Measurements from ENCODE around the gene REEP1.

Gene REEP1

GRCh38 chr2:86344404-86344803, 7.0 kb upstream of the REEP1 start:
- DNase-seq = no peak

DNA sequence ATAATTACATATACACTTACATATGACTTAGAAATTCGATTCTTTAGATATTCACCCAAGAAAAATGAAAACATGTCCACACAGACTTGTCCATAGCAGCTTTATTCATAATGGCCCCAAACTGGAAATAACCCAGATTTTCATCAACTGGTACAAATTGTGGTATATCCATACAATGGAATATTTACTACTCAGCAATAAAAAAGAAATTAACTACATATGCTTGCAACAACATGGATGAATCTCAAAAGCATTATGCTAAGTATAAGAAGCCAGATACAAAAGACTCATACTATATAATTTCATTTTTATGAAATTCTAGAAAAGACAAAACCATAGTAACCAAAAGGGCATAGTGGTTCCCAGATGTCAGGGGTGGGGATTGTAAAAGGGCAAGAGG, 5.1 kb upstream of the REEP1 start:
- DNase-seq = no peak

DNA sequence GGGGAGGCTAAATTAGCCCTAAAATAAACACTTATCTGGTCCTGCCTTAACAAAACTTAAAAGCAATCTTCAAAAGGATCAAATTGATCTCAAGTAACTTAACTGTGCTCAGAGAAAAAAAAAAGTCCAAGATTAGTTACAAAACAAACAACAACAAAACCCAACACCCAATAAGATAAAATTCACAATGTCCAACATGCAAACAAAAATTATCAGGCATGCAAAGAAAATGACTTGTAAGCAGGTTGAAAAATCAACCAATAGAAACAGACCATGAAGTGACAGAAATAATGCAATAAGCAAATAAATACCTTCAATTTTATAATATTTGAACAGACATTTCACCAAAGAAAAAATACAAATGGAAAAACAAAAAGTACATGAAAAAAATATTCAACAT, 4.0 kb upstream of the REEP1 start:
- no peak for DNase-seq

DNA sequence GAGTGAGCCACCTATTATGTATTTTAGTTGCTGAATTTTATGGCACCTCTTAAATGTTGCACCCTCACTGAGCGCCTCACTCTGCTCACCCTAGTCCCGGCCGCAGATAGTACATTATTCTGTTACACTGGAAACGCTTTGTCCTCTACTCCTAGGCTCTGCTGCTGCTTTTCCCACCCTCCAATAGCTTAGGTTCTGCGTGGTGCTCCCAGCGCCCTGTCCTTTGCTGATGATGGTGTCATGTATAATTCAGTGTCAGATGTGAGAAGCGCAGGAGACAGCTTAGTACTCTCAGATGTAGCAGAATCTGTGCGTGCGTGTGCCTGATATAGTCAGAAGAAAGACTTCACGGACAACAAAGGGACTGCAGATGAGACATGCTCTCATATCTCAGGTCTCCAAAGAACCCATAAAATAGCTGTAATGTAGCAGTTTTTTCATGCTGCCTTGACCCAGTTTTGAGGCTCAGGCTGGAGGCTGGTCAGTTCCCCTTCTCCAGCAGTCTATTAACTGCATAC, 1.4 kb upstream of the REEP1 start:
- DNase-seq = no peak

DNA sequence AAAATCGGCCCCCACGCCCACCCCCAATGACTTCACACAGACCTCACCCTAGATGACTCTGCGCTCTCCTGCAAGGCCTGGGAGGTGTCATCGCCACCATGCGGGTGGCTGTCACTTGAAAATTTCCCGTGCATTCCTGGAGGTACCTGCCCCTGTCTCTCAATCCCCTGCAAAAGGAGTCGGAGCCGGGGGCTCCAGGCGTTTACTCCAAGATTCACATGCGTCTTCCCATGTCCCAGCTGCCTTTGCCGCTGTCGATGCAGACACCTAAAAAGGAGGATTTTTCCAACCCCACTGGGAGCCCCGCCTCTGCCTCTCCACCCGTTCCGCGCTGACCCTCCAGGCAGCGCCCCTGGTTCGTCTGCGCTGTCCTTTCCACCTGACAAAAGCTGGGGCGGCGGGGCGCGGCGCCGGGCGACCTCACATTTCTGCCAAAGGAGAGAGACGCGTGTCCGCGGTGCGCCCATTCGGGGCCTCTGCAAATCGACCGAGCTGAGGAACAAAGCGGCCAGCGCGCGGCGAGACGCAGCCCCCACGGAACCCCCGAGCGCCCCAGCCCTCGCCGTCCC, 667 bp downstream of the REEP1 start:
- no peak for DNase-seq

- DNase-seq = no peak
Measured at GRCh38 chr2:86335865-86336674, 1.4 kb downstream of the REEP1 start.

DNA sequence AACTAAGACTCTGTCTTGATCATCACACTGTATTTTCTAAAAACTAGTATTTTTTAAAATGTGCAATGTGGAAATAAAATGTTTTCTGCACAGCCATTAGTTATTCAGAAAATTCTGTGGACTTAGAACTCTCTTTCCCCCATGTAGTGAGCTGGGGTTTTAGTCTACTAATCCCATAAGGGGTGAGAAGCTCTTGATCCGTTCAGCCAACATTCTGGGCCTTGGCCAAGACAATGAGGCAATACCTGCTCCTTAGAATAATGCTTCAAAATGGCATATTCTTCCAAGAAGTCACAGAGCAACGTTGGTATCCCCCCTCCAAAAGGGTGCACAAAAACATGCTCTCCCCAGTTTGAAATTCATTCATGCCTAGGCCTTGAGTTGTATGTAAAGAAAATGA, 4.0 kb downstream of the REEP1 start:
- no peak for DNase-seq

GRCh38 chr2:86332654-86333053, 4.8 kb downstream of the REEP1 start:
- no peak for DNase-seq

- DNase-seq = no peak
Measured at GRCh38 chr2:86331384-86331783, 6.0 kb downstream of the REEP1 start.

- DNase-seq = no peak
Measured at GRCh38 chr2:86330001-86330400, 7.4 kb downstream of the REEP1 start.

GRCh38 chr2:86323273-86324021, 14.0 kb downstream of the REEP1 start:
- DNase-seq = no peak

DNA sequence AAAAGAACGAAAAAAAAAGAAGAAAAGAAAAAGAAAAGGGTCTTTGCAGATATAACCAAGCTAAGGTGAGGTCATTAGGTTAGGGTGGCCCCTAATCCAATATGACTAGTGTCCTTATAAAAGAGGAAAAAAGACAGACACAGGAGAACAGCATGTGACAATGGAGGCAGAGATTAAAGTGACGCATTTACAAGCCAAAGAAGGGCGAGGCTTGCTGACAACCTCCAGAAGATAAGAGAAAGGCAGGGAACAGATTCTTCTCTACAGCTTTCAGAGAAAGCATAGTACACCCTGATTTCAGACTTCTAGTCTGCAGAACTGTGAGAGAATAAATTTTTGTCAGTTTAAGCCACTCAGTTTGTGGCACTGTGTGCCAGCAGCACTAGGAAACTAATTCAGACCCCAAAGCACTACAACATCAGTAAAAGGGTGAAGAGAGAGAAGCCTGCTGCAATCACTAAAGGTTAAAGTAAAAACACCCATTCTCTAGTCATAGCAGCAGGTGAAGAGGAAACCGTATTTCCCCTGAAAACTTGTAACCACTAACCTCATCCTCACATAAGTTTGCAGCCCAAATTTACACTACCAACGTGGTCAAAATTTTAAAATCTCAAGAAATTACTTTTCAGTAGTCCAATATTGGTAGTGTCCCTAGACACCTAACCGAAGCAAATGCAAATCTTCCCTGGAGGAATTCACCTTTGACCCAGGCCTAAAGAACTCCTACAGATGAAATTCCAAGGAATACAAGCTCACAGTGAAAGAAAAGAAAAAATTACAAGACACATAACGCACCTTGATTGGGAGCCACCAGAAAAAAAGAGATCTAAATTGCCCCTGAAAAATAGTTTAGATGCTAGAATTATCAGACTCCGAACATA, 17.5 kb downstream of the REEP1 start:
- DNase-seq = no peak

- no peak for DNase-seq
Measured at GRCh38 chr2:86315084-86315483, 22.3 kb downstream of the REEP1 start.

DNA sequence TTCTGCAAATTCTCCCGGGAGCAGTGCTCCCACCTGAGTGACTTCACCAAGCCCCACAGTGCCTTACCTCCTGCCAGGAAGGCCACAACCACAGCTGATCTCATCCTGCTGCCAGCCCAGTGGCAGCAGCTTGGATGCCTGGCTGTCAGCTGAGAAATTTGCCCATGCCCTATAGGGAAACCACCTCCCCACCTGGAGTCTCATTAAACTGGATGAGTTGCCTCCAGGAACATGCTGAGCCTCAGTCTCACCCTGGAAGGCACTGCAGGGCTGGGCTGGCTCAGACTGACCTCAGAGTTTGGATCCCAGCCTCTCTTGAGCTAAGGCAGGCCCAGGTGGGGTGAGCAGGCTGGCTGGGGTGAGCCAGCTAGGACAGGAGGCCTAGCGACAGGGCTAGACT, 23.3 kb downstream of the REEP1 start:
- DNase-seq = no peak

GRCh38 chr2:86313341-86313740, 24.1 kb downstream of the REEP1 start:
- DNase-seq = no peak

DNA sequence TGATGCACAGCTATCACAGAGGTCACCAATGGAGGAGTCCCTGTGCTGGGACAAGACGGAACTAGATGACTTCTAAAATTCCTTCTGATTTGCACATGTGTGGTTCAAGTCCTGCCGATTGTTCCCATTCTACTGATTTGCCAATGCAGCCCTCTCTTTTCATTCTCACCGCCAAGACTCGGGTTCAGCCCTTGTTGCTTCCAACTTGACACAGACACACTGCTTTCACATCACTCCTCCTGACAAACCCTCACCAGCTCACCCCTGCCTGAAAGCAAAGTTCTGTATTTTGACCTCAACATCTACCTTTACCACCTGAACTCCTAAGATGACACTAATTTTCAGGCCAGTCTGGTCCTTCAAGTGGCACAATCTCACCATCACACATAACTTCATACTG, 25.5 kb downstream of the REEP1 start:
- DNase-seq = no peak

GRCh38 chr2:86309966-86310365, 27.5 kb downstream of the REEP1 start:
- DNase-seq = no peak

- DNase-seq = no peak
Measured at GRCh38 chr2:86308984-86309695, 28.3 kb downstream of the REEP1 start.

DNA sequence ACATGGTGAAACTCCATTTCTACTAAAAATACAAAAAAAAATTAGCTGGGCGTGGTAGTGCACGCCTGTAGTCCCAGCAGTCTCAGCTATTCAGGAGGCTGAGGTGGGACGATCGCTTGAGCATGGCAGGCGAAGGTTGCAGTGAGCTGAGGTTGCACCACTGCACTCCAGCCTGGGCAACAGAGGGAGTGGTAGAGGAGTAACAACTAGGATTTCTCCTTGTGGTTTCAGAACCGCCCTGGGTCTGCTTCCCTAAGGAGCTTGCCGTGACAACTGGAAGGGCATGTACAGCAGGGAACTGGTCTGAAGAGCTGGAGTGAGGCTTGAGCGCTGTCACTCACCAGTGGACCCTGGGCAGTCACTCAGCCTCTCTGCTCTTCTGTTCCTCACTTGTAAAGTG, 29.1 kb downstream of the REEP1 start:
- no peak for DNase-seq

GRCh38 chr2:86307431-86307830, 30.0 kb downstream of the REEP1 start:
- DNase-seq = no peak

- no peak for DNase-seq
Measured at GRCh38 chr2:86305915-86306254, 31.5 kb downstream of the REEP1 start.

GRCh38 chr2:86305195-86305914, 32.1 kb downstream of the REEP1 start:
- DNase-seq = no peak
